Astrocyte of the hippocampus (primary cell): ENCODE data around the gene ADARB2.

Experiments
- DNase-seq: peaks from one replicate; pipeline ENCODE4 v3.0.0; 2011; ENCODE audit warnings: low read depth, low spot score

Gene ADARB2

GRCh38 chr10:1596482-1597099, 140.7 kb downstream of the ADARB2 start:
- no peak for DNase-seq

GRCh38 chr10:1595726-1596125, 141.6 kb downstream of the ADARB2 start:
- no peak for DNase-seq

DNA sequence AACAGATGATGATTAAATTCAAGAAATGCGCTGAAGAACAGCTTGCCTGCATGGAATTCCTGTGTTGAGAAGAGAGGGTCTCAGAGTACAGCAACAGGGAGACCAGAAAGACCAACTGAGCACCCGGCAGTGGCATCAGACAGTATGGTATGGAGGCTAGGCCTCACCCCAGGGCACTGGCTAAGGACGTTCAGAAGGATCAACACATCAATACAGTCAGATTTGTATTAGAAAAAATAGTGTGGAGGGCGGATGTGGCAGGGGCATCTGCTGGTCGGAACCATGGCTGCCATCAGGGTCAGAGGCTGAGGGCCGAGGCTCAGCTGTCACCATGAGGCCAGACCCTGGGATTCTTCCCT, 142.1 kb downstream of the ADARB2 start:
- no peak for DNase-seq

DNA sequence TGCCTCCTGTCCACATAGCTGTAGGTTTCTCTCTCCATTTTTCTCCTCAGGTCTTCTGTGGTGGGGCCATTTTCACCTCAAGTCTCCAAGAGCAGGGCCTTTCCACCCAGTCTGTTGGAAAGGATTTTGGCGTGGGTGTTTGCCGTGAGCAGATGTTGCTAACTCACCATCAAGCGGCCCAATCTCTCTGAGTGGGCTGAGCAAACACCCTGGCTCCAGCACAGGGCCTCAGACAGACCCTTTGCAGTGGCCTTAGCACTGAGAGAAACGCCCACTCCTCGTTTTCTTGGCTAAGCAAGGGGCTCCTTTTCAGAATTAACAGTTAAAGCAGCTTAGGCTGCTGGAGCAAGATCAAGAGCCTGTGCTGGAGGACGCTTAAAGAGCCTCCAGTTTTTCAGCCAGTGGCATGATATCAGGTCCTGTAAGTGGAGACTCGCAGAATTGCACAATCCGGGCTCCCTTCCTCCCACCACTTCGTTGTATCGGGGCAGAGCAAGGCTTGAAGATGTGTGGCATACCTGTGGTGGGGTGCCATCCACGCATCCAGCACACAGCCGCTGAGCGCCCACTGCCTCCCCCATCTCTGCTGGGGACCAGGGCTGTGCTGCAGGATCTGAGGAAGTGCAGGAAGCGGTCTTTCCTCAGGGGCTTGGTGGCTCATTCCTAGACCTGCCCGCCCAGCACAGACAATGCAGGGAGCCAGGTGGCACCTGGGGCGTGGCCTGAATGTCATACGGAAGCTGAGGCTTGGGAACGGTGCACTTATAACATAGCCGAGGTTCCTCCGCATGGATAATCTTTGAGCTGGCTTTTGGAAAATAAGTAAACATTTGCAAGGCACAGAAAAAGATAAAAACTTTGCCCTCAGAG, 142.7 kb downstream of the ADARB2 start:
- no peak for DNase-seq

DNA sequence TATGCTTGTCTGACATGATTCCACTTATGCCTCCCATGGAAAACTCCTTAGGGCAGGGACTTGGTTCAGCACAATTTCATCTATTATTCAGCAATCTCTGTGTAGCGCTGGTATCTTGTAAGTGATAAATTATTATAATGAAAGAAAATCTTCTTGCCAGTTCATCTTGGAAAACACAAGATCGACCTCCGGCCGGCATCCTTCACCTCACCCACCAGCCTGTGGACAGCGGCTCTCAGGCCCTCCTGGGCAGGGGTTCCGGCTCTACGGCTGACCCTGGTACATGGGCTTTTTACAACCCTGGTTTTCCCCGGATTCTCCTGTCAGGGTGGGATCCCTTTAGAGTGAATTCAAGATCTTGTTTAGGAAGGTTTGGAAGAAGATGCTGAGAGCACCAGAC, 145.6 kb downstream of the ADARB2 start:
- no peak for DNase-seq

DNA sequence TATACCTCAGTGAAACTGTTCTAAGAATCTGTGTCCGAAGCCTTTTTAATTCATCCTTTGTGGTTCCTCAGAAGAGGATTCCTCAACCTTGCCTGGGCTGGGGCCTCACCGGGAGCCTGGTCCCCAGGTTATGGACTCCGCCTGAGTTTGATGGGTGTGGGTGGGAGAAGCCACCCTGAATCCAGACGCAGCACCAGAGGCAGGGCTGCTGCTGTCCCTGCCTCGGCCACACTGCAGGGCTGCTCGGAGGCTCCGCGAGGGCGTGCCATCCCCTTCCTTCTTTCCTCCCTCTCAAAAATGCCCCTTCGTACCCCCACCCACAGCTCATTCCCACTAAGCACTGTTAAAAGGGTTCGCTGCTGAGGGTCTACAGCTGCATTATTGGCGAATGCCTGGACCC, 146.3 kb downstream of the ADARB2 start:
- DNase-seq = no peak

DNA sequence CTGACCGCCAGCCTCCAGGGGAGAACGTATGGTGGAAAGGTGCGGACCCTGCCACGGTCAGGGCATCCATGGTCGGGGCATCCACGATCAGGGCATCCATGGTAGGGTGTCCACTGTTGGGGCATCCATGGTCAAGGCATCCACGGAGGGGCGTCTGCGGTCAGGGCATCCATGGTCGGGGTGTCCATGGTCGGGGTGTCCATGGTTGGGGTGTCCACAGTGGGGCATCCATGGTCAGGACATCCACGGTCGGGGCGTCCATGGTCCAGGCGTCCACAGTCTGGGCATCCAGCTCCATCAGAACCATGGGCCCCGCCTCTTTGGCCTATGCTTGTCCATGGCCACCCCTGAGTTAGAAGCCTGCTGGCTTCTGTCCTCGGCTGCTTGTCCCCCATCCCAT, 148.1 kb downstream of the ADARB2 start:
- DNase-seq = no peak

DNA sequence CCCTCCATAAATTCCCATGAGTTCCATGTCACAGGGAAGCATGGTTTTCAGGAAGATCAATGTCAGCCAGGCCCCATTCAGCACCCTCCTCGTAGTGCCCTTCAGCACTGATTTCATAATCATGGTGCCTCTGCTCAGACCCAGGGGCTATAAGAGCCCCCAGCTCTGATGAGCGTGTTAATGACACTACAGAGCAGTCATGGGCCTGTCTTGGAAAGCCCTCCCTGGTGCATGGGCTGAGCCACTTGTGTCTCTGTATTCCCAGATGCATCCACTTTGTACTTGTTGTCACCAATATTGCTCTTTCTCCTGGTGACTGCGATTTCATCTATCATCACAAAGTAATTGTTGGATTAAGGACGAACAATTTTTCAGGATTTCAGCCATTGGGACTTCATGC, 154.6 kb downstream of the ADARB2 start:
- DNase-seq = no peak

- DNase-seq = no peak
Observed at GRCh38 chr10:1581189-1581588, 156.1 kb downstream of the ADARB2 start.

DNA sequence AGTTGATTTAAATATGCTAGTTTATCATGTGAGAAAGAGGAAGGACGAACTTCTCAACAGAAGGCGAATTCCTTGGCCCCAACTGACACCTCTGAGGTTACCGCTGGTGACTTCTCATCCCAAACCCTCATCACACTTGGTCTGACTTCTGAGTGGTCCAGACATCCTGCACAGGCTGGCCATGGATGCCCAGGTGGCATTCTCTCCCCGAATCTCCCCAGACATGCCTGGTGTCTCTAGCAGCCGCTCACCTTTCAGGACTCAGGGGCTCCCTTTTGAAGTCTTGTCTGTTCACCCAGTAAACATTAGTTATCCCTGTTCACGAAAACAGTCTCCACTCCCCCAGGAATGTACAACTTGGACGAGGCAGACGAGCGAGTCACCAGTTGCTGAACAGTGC, 157.7 kb downstream of the ADARB2 start:
- no peak for DNase-seq

DNA sequence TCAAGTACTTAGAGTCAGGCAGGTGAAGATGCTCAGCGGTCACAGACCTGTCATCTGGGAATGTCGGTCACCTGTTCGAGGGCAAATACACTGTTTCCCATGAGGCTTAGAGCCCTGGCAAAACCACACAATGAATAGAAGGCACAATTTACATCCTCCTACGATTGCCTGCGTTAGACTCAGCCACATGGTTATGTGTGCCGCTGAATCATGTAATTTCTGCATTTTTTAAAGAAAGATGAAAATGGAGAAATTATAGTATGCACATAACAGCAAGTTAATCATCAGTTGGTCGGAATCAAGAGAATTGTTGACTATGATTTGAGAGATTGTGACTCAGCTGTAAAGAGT, 158.2 kb downstream of the ADARB2 start:
- no peak for DNase-seq

DNA sequence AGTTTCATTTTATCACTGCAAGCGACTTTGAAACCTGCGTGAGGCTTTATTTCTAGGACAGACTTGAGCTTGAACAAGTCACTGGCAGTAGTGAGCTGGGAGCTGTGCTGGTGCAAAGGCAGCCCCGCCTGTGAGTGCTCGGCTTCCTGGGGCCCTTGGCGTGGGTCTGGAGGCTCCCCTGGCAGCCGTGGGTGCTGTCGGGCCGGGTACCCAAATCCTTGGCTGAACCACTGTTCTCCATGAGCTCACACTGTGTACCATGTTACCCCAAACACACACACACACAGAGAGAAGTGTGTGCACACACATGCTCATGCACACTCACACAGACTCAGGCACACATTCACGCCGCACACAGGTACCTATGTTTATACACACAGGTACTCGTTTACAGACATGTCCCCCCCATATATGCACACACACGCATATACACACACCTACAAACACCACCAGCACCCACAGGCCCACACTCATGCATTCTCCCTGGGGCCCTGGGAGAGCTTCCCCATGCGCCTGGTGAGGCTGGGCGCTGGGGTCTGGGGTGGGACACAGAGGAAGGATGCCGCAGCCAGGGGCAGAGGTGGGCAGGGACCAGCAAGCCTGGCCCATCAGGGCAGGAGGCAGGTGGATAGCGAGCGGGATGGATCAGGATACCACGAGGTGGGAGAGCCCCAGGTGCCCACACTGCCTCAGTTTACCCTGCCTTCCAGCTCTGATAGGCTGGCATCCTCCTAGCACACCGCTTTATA, 158.8 kb downstream of the ADARB2 start:
- DNase-seq = no peak

GRCh38 chr10:1577945-1578344, 159.4 kb downstream of the ADARB2 start:
- DNase-seq = no peak

- no peak for DNase-seq
Observed at GRCh38 chr10:1577373-1577770, 160.0 kb downstream of the ADARB2 start.

- DNase-seq = no peak
Observed at GRCh38 chr10:1576467-1577372, 160.6 kb downstream of the ADARB2 start.

GRCh38 chr10:1575481-1576244, 161.7 kb downstream of the ADARB2 start:
- DNase-seq = no peak

DNA sequence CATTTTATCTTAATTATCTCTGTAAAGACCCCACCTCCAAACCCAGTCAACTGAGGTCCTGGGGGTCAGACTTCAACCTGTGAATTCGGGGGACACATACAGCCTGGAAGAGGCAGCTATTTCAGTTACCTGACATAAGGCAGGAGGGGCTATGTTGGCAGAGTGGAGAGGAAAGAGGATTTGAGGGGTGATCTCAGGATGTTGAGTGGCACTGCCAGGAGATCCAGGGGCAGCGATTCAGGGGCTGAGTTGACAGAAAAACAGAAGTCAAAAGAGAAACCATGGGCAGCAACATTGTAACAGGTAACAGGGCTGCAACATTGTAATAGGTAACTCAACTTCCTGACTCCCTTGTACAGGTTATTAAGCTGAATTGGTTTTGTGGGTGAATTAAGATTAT, 162.6 kb downstream of the ADARB2 start:
- DNase-seq = no peak

- DNase-seq = no peak
Observed at GRCh38 chr10:1573981-1574380, 163.3 kb downstream of the ADARB2 start.

- DNase-seq = no peak
Observed at GRCh38 chr10:1573334-1573969, 163.9 kb downstream of the ADARB2 start.

GRCh38 chr10:1572519-1573333, 164.6 kb downstream of the ADARB2 start:
- no peak for DNase-seq
